SK-N-MC (cell line): ENCODE measurements around the gene ORM2.

Experiments used
- EZH2 ChIP-seq: fragments of 200-600 bp; sonication (generic); IDR thresholded peaks from one replicate; pipeline ENCODE4 v1.6.1; 2017; ENCODE audit warnings: antibody characterized with exemption
- POLR2AphosphoS5 ChIP-seq: IDR thresholded peaks from 2 replicates; pipeline ENCODE4 v1.6.1; 2012; ENCODE audit warnings: mild to moderate bottlenecking, low read depth, low read length, borderline replicate concordance

GRCh38 chr9:114302727-114303126, 26.9 kb upstream of the ORM2 start:
- TF ChIP-seq POLR2AphosphoS5: no peak
- TF ChIP-seq EZH2: no peak
